ENCODE results near the gene AFAP1.

Gene AFAP1

DNA sequence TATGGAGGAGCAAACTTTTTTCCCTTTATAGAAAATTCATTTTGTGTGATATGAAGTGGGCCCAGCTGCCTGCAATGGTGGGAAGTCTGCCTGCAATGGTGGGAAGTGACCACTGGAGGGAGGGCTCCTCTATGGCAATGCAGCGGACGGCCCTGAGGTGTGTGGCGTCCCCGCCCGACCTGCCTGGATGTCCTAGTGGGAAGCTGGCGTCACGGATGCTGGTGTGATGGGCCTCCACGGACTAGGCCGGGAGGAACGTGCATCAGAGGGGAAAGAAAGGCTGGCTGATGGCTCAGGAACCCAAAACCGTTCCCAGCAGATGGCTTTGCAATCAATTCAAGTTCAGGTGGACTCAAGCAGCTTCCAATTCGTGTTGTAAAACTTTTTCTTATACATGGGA, 177.9 kb downstream of the AFAP1 start:
- TF ChIP-seq, protein P1, sequence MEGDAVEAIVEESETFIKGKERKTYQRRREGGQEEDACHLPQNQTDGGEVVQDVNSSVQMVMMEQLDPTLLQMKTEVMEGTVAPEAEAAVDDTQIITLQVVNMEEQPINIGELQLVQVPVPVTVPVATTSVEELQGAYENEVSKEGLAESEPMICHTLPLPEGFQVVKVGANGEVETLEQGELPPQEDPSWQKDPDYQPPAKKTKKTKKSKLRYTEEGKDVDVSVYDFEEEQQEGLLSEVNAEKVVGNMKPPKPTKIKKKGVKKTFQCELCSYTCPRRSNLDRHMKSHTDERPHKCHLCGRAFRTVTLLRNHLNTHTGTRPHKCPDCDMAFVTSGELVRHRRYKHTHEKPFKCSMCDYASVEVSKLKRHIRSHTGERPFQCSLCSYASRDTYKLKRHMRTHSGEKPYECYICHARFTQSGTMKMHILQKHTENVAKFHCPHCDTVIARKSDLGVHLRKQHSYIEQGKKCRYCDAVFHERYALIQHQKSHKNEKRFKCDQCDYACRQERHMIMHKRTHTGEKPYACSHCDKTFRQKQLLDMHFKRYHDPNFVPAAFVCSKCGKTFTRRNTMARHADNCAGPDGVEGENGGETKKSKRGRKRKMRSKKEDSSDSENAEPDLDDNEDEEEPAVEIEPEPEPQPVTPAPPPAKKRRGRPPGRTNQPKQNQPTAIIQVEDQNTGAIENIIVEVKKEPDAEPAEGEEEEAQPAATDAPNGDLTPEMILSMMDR (conservative IDR thresholded peaks at IDR 0.05; ENCODE audit: low read depth, low read length): peak; percentile 90
- no peak overlapping the region for H3K4me3 ChIP-seq (ENCODE audit: low read length)
- DNase-seq (ENCODE audit: low read depth): no peak

- no peak for DNase-seq (ENCODE audit: low read depth)
- TF ChIP-seq, protein P1 (conservative IDR thresholded peaks at IDR 0.05; ENCODE audit: low read depth, low read length): no peak
- H3K4me3 ChIP-seq (ENCODE audit: low read length): no peak overlapping the region
These were observed 178.3 kb downstream of the AFAP1 start for GRCh38 chr4:7761312-7761711.

GRCh38 chr4:7760706-7761105, 179.0 kb downstream of the AFAP1 start:
- H3K4me3 ChIP-seq (ENCODE audit: low read length): no peak overlapping the region
- no peak for DNase-seq (ENCODE audit: low read depth)
- TF ChIP-seq, protein P1 (conservative IDR thresholded peaks at IDR 0.05; ENCODE audit: low read depth, low read length): no peak

GRCh38 chr4:7760228-7760627, 179.4 kb downstream of the AFAP1 start:
- TF ChIP-seq, protein P1 (conservative IDR thresholded peaks at IDR 0.05; ENCODE audit: low read depth, low read length): no peak
- no peak for DNase-seq (ENCODE audit: low read depth)
- H3K4me3 ChIP-seq (ENCODE audit: low read length): no peak overlapping the region

DNA sequence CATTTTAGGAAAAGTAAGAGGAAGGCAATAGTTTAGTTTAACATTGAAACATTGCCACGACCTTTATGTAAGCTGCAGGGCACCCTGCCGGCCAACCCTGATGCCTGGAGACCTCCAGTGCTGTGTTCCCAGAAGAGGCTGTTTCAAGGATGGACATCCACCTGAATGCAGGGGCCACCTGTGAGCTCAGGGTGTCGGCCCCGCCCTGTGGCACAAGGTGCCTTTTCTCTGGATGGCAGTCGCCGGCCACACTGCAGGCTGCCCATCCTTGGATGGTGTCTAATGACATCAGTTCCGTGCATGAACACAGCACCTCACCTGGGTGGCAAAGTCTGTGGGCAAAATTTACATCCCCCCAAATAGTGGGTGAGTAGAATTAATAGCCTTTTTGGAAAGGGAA, 180.0 kb downstream of the AFAP1 start:
- TF ChIP-seq, protein P1 (conservative IDR thresholded peaks at IDR 0.05; ENCODE audit: low read depth, low read length): no peak
- no peak for DNase-seq (ENCODE audit: low read depth)
- H3K4me3 ChIP-seq (ENCODE audit: low read length): no peak overlapping the region

- TF ChIP-seq, protein P1 (conservative IDR thresholded peaks at IDR 0.05; ENCODE audit: low read depth, low read length): no peak
- H3K4me3 ChIP-seq (ENCODE audit: low read length): no peak overlapping the region
- DNase-seq (ENCODE audit: low read depth): no peak
These were observed 180.4 kb downstream of the AFAP1 start for GRCh38 chr4:7759216-7759615.

- TF ChIP-seq, protein P1 (conservative IDR thresholded peaks at IDR 0.05; ENCODE audit: low read depth, low read length): no peak
- H3K4me3 ChIP-seq (ENCODE audit: low read length): no peak overlapping the region
- no peak for DNase-seq (ENCODE audit: low read depth)
These were observed 181.2 kb downstream of the AFAP1 start for GRCh38 chr4:7758476-7758875.

Measured in retinal pigment epithelial cell (primary cell).